ENCODE measurements around the gene TMEM163.

The TMEM163 gene

GRCh38 chr2:134441153-134441863 lies 277.5 kb downstream of the TMEM163 start:
- DNase-seq (ENCODE audit: low read depth in 2 of 3, low spot score in 2 of 3), result no peak

GRCh38 chr2:134440336-134440909 lies 278.4 kb downstream of the TMEM163 start:
- DNase-seq (ENCODE audit: low read depth in 2 of 3, low spot score in 2 of 3), result no peak

GRCh38 chr2:134438371-134438770 lies 280.4 kb downstream of the TMEM163 start:
- DNase-seq (ENCODE audit: low read depth in 2 of 3, low spot score in 2 of 3), result no peak

GRCh38 chr2:134436706-134437105 lies 282.1 kb downstream of the TMEM163 start:
- no peak for DNase-seq (ENCODE audit: low read depth in 2 of 3, low spot score in 2 of 3)

GRCh38 chr2:134435936-134436335 lies 282.9 kb downstream of the TMEM163 start:
- no peak for DNase-seq (ENCODE audit: low read depth in 2 of 3, low spot score in 2 of 3)

- no peak for DNase-seq (ENCODE audit: low read depth in 2 of 3, low spot score in 2 of 3)
Measured at GRCh38 chr2:134435505-134435904, 283.3 kb downstream of the TMEM163 start.

- DNase-seq (ENCODE audit: low read depth in 2 of 3, low spot score in 2 of 3), result no peak
Measured at GRCh38 chr2:134433979-134434378, 284.8 kb downstream of the TMEM163 start.

- DNase-seq (ENCODE audit: low read depth in 2 of 3, low spot score in 2 of 3), result no peak
Measured at GRCh38 chr2:134433469-134433868, 285.3 kb downstream of the TMEM163 start.

- no peak for DNase-seq (ENCODE audit: low read depth in 2 of 3, low spot score in 2 of 3)
Measured at GRCh38 chr2:134432435-134432883, 286.3 kb downstream of the TMEM163 start.

GRCh38 chr2:134431838-134432434 lies 286.9 kb downstream of the TMEM163 start:
- no peak for DNase-seq (ENCODE audit: low read depth in 2 of 3, low spot score in 2 of 3)

- no peak for DNase-seq (ENCODE audit: low read depth in 2 of 3, low spot score in 2 of 3)
Measured at GRCh38 chr2:134429886-134430285, 288.9 kb downstream of the TMEM163 start.

GRCh38 chr2:134426721-134427120 lies 292.1 kb downstream of the TMEM163 start:
- no peak for DNase-seq (ENCODE audit: low read depth in 2 of 3, low spot score in 2 of 3)

GRCh38 chr2:134425724-134426496 lies 292.9 kb downstream of the TMEM163 start:
- no peak for DNase-seq (ENCODE audit: low read depth in 2 of 3, low spot score in 2 of 3)

GRCh38 chr2:134421556-134422328 lies 297.1 kb downstream of the TMEM163 start:
- DNase-seq (ENCODE audit: low read depth in 2 of 3, low spot score in 2 of 3), result no peak

- no peak for DNase-seq (ENCODE audit: low read depth in 2 of 3, low spot score in 2 of 3)
Measured at GRCh38 chr2:134420920-134421319, 297.9 kb downstream of the TMEM163 start.

- no peak for DNase-seq (ENCODE audit: low read depth in 2 of 3, low spot score in 2 of 3)
Measured at GRCh38 chr2:134420259-134420658, 298.5 kb downstream of the TMEM163 start.

- no peak for DNase-seq (ENCODE audit: low read depth in 2 of 3, low spot score in 2 of 3)
Measured at GRCh38 chr2:134417968-134418582, 300.7 kb downstream of the TMEM163 start.

GRCh38 chr2:134416637-134417036 lies 302.2 kb downstream of the TMEM163 start:
- no peak for DNase-seq (ENCODE audit: low read depth in 2 of 3, low spot score in 2 of 3)

- no peak for DNase-seq (ENCODE audit: low read depth in 2 of 3, low spot score in 2 of 3)
Measured at GRCh38 chr2:134416018-134416417, 302.8 kb downstream of the TMEM163 start.

- no peak for DNase-seq (ENCODE audit: low read depth in 2 of 3, low spot score in 2 of 3)
Measured at GRCh38 chr2:134413912-134414311, 304.9 kb downstream of the TMEM163 start.

All from activated CD8-positive, alpha-beta memory T cell treated with anti-CD3 and anti-CD28 coated beads for 48 hours (primary cell).